GM19025 (cell line): ENCODE data around the gene VPS13D.

Experiments used
- ATAC-seq: cut with Tn5 transposase; IDR thresholded peaks from one replicate; pipeline ENCODE4 v1.9.1; 2021; ENCODE audit warnings: mild to moderate bottlenecking, low read depth, moderate library complexity; ENCODE audit not compliant: unreplicated experiment

Gene VPS13D

GRCh38 chr1:12279728-12280464 is 50.1 kb downstream of the VPS13D start:
- ATAC-seq: no peak

- no peak for ATAC-seq
These were observed 52.3 kb downstream of the VPS13D start for GRCh38 chr1:12282142-12282541.

GRCh38 chr1:12284486-12284885 is 54.7 kb downstream of the VPS13D start:
- no peak for ATAC-seq

GRCh38 chr1:12285496-12286143 is 55.8 kb downstream of the VPS13D start:
- no peak for ATAC-seq

- no peak for ATAC-seq
These were observed 58.0 kb downstream of the VPS13D start for GRCh38 chr1:12287869-12288268.

- ATAC-seq: no peak
These were observed 61.0 kb downstream of the VPS13D start for GRCh38 chr1:12290828-12291227.

- ATAC-seq: no peak
These were observed 63.6 kb downstream of the VPS13D start for GRCh38 chr1:12293416-12293815.

GRCh38 chr1:12294076-12294475 is 64.2 kb downstream of the VPS13D start:
- ATAC-seq: no peak

GRCh38 chr1:12296016-12296415 is 66.2 kb downstream of the VPS13D start:
- no peak for ATAC-seq

- no peak for ATAC-seq
These were observed 66.8 kb downstream of the VPS13D start for GRCh38 chr1:12296623-12297022.

GRCh38 chr1:12300706-12301105 is 70.9 kb downstream of the VPS13D start:
- no peak for ATAC-seq

GRCh38 chr1:12301518-12302237 is 71.8 kb downstream of the VPS13D start:
- ATAC-seq: no peak

GRCh38 chr1:12302798-12303447 is 73.1 kb downstream of the VPS13D start:
- no peak for ATAC-seq

GRCh38 chr1:12305377-12305776 is 75.5 kb downstream of the VPS13D start:
- ATAC-seq: no peak

- no peak for ATAC-seq
These were observed 80.2 kb downstream of the VPS13D start for GRCh38 chr1:12309783-12310742.

GRCh38 chr1:12314333-12314903 is 84.6 kb downstream of the VPS13D start:
- ATAC-seq: no peak

GRCh38 chr1:12315146-12315545 is 85.3 kb downstream of the VPS13D start:
- no peak for ATAC-seq

- no peak for ATAC-seq
These were observed 86.5 kb downstream of the VPS13D start for GRCh38 chr1:12316331-12316730.

- ATAC-seq: no peak
These were observed 90.7 kb downstream of the VPS13D start for GRCh38 chr1:12320486-12320885.

- ATAC-seq: no peak
These were observed 94.6 kb downstream of the VPS13D start for GRCh38 chr1:12324423-12324822.
